ENCODE measurements around the gene RMND5A.
"Not testable (repeated sequence)": the region's sequence is repeated elsewhere in the genome, so short reads cannot be mapped to it uniquely, and the experiment has no call there.

RMND5A gene, protein sequence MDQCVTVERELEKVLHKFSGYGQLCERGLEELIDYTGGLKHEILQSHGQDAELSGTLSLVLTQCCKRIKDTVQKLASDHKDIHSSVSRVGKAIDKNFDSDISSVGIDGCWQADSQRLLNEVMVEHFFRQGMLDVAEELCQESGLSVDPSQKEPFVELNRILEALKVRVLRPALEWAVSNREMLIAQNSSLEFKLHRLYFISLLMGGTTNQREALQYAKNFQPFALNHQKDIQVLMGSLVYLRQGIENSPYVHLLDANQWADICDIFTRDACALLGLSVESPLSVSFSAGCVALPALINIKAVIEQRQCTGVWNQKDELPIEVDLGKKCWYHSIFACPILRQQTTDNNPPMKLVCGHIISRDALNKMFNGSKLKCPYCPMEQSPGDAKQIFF

GRCh38 chr2:86719637-86720539 lies at the start of gene RMND5A:
Gene RMND5A (plus strand): TSS chr2:86720291. CDS start chr2:86720668, 377 bp downstream.
- H3K27me3 ChIP-seq (replicated peaks; ENCODE audit: control insufficient read depth, insufficient read depth, low read length); H3K9me3 ChIP-seq (ENCODE audit: control insufficient read depth, low read length); H3K36me3 ChIP-seq (ENCODE audit: control insufficient read depth, insufficient read depth, low read length, severe bottlenecking); H3K4me1 ChIP-seq (ENCODE audit: control insufficient read depth, insufficient read depth, low read length): not testable (repeated sequence)
- H3K9ac ChIP-seq (ENCODE audit: low read length) = peak within 1 kb of the TSS; percentile 83
- peak within 1 kb of the TSS; percentile 82 for H3K4me3 ChIP-seq (ENCODE audit: low read length)
- DNase-seq (ENCODE audit: low read depth) = peak; percentile 93

DNA sequence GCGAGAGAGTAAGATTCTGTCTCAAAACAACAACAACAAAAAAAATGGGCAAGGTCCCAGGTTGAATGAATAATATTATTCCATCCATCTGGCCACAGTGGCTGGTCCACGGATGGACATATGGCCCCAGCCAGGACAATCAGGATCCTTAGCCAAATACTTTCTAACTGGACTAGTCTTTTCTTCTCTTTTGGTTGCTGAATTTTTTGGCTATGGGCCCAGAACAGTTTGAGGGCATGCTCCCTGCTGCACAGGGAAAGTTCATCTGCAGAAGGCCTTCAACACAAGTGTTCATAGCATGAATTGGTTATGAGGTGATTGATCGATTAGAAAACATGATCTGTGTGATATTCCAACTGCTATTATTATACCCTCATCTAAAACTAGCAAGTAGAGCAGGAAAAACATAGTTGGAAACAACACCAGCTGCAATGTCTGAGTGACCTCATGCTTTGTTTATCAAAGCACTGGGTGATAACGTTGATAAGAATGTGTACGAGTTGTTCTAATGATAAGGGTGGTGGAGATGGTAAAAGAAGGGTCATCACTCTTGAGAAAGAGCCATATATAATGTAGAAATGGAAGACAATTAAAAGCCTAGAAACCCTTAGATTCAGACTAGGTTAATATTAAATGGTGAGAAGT lies 48.6 kb upstream of the RMND5A start:
- Histone ChIP-seq H3K27me3 (replicated peaks; ENCODE audit: control insufficient read depth, insufficient read depth, low read length) (no peaks in the 10 kb centered on the region), H3K4me3 (ENCODE audit: low read length) (no peak overlapping the region), H3K9me3 (ENCODE audit: control insufficient read depth, low read length) (no peaks in the 10 kb centered on the region), H3K9ac (ENCODE audit: low read length) (no peak overlapping the region), H3K4me1 (ENCODE audit: control insufficient read depth, insufficient read depth, low read length) (peaks cover 8% of the 10 kb centered on the region), H3K36me3 (ENCODE audit: control insufficient read depth, insufficient read depth, low read length, severe bottlenecking) (no peaks in the 10 kb centered on the region)
- DNase-seq (ENCODE audit: low read depth) = peak; percentile 23

- H3K9me3 ChIP-seq (ENCODE audit: control insufficient read depth, low read length) = no peaks in the 10 kb centered on the region
- H3K9ac ChIP-seq (ENCODE audit: low read length) = no peak overlapping the region
- no peak for DNase-seq (ENCODE audit: low read depth)
- no peak overlapping the region for H3K4me3 ChIP-seq (ENCODE audit: low read length)
- no peaks in the 10 kb centered on the region for H3K27me3 ChIP-seq (replicated peaks; ENCODE audit: control insufficient read depth, insufficient read depth, low read length)
- peaks cover 8% of the 10 kb centered on the region for H3K4me1 ChIP-seq (ENCODE audit: control insufficient read depth, insufficient read depth, low read length)
- H3K36me3 ChIP-seq (ENCODE audit: control insufficient read depth, insufficient read depth, low read length, severe bottlenecking) = no peaks in the 10 kb centered on the region
Measured at GRCh38 chr2:86672027-86672545, 48.0 kb upstream of the RMND5A start.

- Histone ChIP-seq H3K27me3 (replicated peaks; ENCODE audit: control insufficient read depth, insufficient read depth, low read length) (no peaks in the 10 kb centered on the region), H3K4me3 (ENCODE audit: low read length) (no peak overlapping the region), H3K36me3 (ENCODE audit: control insufficient read depth, insufficient read depth, low read length, severe bottlenecking) (no peaks in the 10 kb centered on the region), H3K4me1 (ENCODE audit: control insufficient read depth, insufficient read depth, low read length) (peaks cover 8% of the 10 kb centered on the region), H3K9me3 (ENCODE audit: control insufficient read depth, low read length) (no peaks in the 10 kb centered on the region), H3K9ac (ENCODE audit: low read length) (no peak overlapping the region)
- DNase-seq (ENCODE audit: low read depth) = no peak
Measured at GRCh38 chr2:86673011-86673410, 47.1 kb upstream of the RMND5A start.

- H3K4me3 ChIP-seq (ENCODE audit: low read length) = no peak overlapping the region
- no peaks in the 10 kb centered on the region for H3K36me3 ChIP-seq (ENCODE audit: control insufficient read depth, insufficient read depth, low read length, severe bottlenecking)
- H3K4me1 ChIP-seq (ENCODE audit: control insufficient read depth, insufficient read depth, low read length) = peaks cover 8% of the 10 kb centered on the region
- no peaks in the 10 kb centered on the region for H3K27me3 ChIP-seq (replicated peaks; ENCODE audit: control insufficient read depth, insufficient read depth, low read length)
- no peaks in the 10 kb centered on the region for H3K9me3 ChIP-seq (ENCODE audit: control insufficient read depth, low read length)
- H3K9ac ChIP-seq (ENCODE audit: low read length) = no peak overlapping the region
- DNase-seq (ENCODE audit: low read depth) = no peak
Measured at GRCh38 chr2:86673986-86674670, 46.0 kb upstream of the RMND5A start.

- Histone ChIP-seq H3K9ac (ENCODE audit: low read length) (no peak overlapping the region), H3K9me3 (ENCODE audit: control insufficient read depth, low read length) (no peaks in the 10 kb centered on the region), H3K36me3 (ENCODE audit: control insufficient read depth, insufficient read depth, low read length, severe bottlenecking) (no peaks in the 10 kb centered on the region), H3K4me1 (ENCODE audit: control insufficient read depth, insufficient read depth, low read length) (peaks cover 8% of the 10 kb centered on the region), H3K27me3 (replicated peaks; ENCODE audit: control insufficient read depth, insufficient read depth, low read length) (no peaks in the 10 kb centered on the region), H3K4me3 (ENCODE audit: low read length) (no peak overlapping the region)
- DNase-seq (ENCODE audit: low read depth) = no peak
Measured at GRCh38 chr2:86675104-86675503, 45.0 kb upstream of the RMND5A start.

DNA sequence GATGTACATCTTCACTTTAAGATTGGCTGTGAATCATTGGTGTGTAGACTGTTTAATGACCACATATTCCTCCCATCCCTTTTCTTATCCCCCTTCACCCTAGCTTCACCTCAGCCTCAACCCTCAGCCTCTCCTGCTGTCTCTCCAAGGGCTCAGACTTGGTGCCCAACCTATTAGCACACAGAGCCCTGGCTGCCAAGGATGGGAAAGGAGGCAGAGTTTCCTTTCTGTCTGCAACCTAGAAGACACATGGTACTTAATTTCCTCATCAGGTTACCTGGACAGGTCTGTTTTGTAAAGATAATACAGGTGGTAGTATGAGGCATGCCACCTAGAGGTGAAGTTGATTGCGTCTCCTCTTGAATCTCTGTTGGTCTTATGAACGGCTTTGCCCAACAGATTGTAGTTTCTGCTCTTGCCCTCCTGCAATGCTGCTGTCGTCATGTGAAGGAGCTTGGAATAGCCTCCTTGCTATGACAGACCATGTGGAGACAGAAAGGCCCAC lies 44.5 kb upstream of the RMND5A start:
- H3K4me3 ChIP-seq (ENCODE audit: low read length) = no peak overlapping the region
- no peak overlapping the region for H3K9ac ChIP-seq (ENCODE audit: low read length)
- no peaks in the 10 kb centered on the region for H3K9me3 ChIP-seq (ENCODE audit: control insufficient read depth, low read length)
- H3K27me3 ChIP-seq (replicated peaks; ENCODE audit: control insufficient read depth, insufficient read depth, low read length) = no peaks in the 10 kb centered on the region
- H3K4me1 ChIP-seq (ENCODE audit: control insufficient read depth, insufficient read depth, low read length) = peaks cover 8% of the 10 kb centered on the region
- H3K36me3 ChIP-seq (ENCODE audit: control insufficient read depth, insufficient read depth, low read length, severe bottlenecking) = no peaks in the 10 kb centered on the region
- DNase-seq (ENCODE audit: low read depth) = no peak

- Histone ChIP-seq H3K9ac (ENCODE audit: low read length) (no peak overlapping the region), H3K4me3 (ENCODE audit: low read length) (no peak overlapping the region), H3K9me3 (ENCODE audit: control insufficient read depth, low read length) (no peaks in the 10 kb centered on the region), H3K36me3 (ENCODE audit: control insufficient read depth, insufficient read depth, low read length, severe bottlenecking) (no peaks in the 10 kb centered on the region), H3K4me1 (ENCODE audit: control insufficient read depth, insufficient read depth, low read length) (no peaks in the 10 kb centered on the region), H3K27me3 (replicated peaks; ENCODE audit: control insufficient read depth, insufficient read depth, low read length) (no peaks in the 10 kb centered on the region)
- DNase-seq (ENCODE audit: low read depth) = no peak
Measured at GRCh38 chr2:86677816-86678215, 42.3 kb upstream of the RMND5A start.

- Histone ChIP-seq H3K4me1 (ENCODE audit: control insufficient read depth, insufficient read depth, low read length) (no peaks in the 10 kb centered on the region), H3K9me3 (ENCODE audit: control insufficient read depth, low read length) (no peaks in the 10 kb centered on the region)
Measured at GRCh38 chr2:86679036-86679435, 41.1 kb upstream of the RMND5A start.

GRCh38 chr2:86685351-86685750 lies 34.7 kb upstream of the RMND5A start:
- DNase-seq (ENCODE audit: low read depth) = no peak
- no peak overlapping the region for H3K9ac ChIP-seq (ENCODE audit: low read length)
- H3K27me3 ChIP-seq (replicated peaks; ENCODE audit: control insufficient read depth, insufficient read depth, low read length) = no peaks in the 10 kb centered on the region

More at GRCh38 chr2:86679036-86679435, 41.1 kb upstream of the RMND5A start:
- H3K36me3 ChIP-seq (ENCODE audit: control insufficient read depth, insufficient read depth, low read length, severe bottlenecking) = no peaks in the 10 kb centered on the region
- H3K9ac ChIP-seq (ENCODE audit: low read length) = no peak overlapping the region
- H3K27me3 ChIP-seq (replicated peaks; ENCODE audit: control insufficient read depth, insufficient read depth, low read length) = no peaks in the 10 kb centered on the region
- no peak for DNase-seq (ENCODE audit: low read depth)
- H3K4me3 ChIP-seq (ENCODE audit: low read length) = no peak overlapping the region

More at GRCh38 chr2:86685351-86685750, 34.7 kb upstream of the RMND5A start:
- H3K36me3 ChIP-seq (ENCODE audit: control insufficient read depth, insufficient read depth, low read length, severe bottlenecking) = no peaks in the 10 kb centered on the region
- H3K4me3 ChIP-seq (ENCODE audit: low read length) = no peak overlapping the region
- no peaks in the 10 kb centered on the region for H3K9me3 ChIP-seq (ENCODE audit: control insufficient read depth, low read length)
- H3K4me1 ChIP-seq (ENCODE audit: control insufficient read depth, insufficient read depth, low read length) = no peaks in the 10 kb centered on the region
